Stimulated activated memory B cell treated with anti-CD40 and anti-IgM and Interleukin-4, amounts not matched to agents 10 μg/mL and 1 μg/mL and 100 μg/mL, for 72 hours (primary cell): Measurements from ENCODE around the gene TAF9B.
A peak's percentile ranks its signal among the peaks of the same experiment; 100 is the strongest.
"Not testable (repeated sequence)": the region's sequence is repeated elsewhere in the genome, so short reads cannot be mapped to it uniquely, and the experiment has no call there.

Experiments used
- ATAC-seq: fragments of 150-1000 bp; cut with Tn5 transposase; 2 replicates; pipeline ENCODE4 v1.10.0; 2021
- H3K27ac Mint-ChIP-seq: one replicate; pipeline ENCODE4 v1.8.0; 2022; ENCODE audit warnings: mild to moderate bottlenecking, mixed read lengths
- H3K27me3 Mint-ChIP-seq: one replicate; pipeline ENCODE4 v1.8.0; 2022; ENCODE audit warnings: mixed read lengths
- H3K36me3 Mint-ChIP-seq: one replicate; pipeline ENCODE4 v1.8.0; 2022; ENCODE audit warnings: mixed read lengths
- H3K4me1 Mint-ChIP-seq: one replicate; pipeline ENCODE4 v1.8.0; 2022; ENCODE audit warnings: mixed read lengths
- H3K4me3 Mint-ChIP-seq: one replicate; pipeline ENCODE4 v1.8.0; 2022; ENCODE audit warnings: mild to moderate bottlenecking, moderate library complexity, mixed read lengths
- H3K9me3 Mint-ChIP-seq: one replicate; pipeline ENCODE4 v1.8.0; 2022; ENCODE audit warnings: mixed read lengths

TAF9B gene

GRCh38 chrX:78103001-78103622 lies 36.3 kb downstream of the TAF9B start:
- Mint-ChIP-seq H3K27me3 (no peaks in the 10 kb centered on the region), H3K9me3 (no peaks in the 10 kb centered on the region), H3K4me3 (peak overlapping the region; percentile 90), H3K27ac (peak overlapping the region; percentile 81), H3K36me3 (peaks cover 31% of the 10 kb centered on the region), H3K4me1 (peaks cover 31% of the 10 kb centered on the region)
- ATAC-seq = no peak

GRCh38 chrX:78102091-78102490 lies 37.4 kb downstream of the TAF9B start:
- no peak for ATAC-seq
- Mint-ChIP-seq H3K4me3 (no peak overlapping the region), H3K4me1 (peaks cover 21% of the 10 kb centered on the region), H3K27ac (no peak overlapping the region), H3K27me3 (no peaks in the 10 kb centered on the region), H3K9me3 (no peaks in the 10 kb centered on the region), H3K36me3 (peaks cover 23% of the 10 kb centered on the region)

GRCh38 chrX:78098108-78098507 lies 41.3 kb downstream of the TAF9B start:
- Mint-ChIP-seq H3K36me3 (no peaks in the 10 kb centered on the region), H3K4me1 (no peaks in the 10 kb centered on the region), H3K27me3 (no peaks in the 10 kb centered on the region), H3K27ac (no peak overlapping the region), H3K9me3 (no peaks in the 10 kb centered on the region), H3K4me3 (no peak overlapping the region)
- no peak for ATAC-seq

GRCh38 chrX:78092296-78092695 lies 47.2 kb downstream of the TAF9B start:
- Mint-ChIP-seq H3K36me3 (no peaks in the 10 kb centered on the region), H3K27ac (peak overlapping the region; percentile 13), H3K27me3 (no peaks in the 10 kb centered on the region), H3K4me1 (no peaks in the 10 kb centered on the region), H3K4me3 (no peak overlapping the region), H3K9me3 (peaks cover 5% of the 10 kb centered on the region)
- peak; percentile 57 for ATAC-seq

- not testable (repeated sequence) for ATAC-seq, H3K4me3 Mint-ChIP-seq, H3K27me3 Mint-ChIP-seq, H3K36me3 Mint-ChIP-seq, H3K27ac Mint-ChIP-seq, H3K9me3 Mint-ChIP-seq, H3K4me1 Mint-ChIP-seq
Observed at GRCh38 chrX:78081413-78081812, 58.0 kb downstream of the TAF9B start.
